GM18867 (cell line): Measurements from ENCODE around the gene NT5DC2.
"Not testable (repeated sequence)": the region's sequence is repeated elsewhere in the genome, so short reads cannot be mapped to it uniquely, and the experiment has no call there.

ENCODE experiments used
- ATAC-seq: cut with Tn5 transposase; IDR thresholded peaks from one replicate; pipeline ENCODE4 v1.9.1; 2021; ENCODE audit warnings: mild to moderate bottlenecking, moderate library complexity; ENCODE audit not compliant: unreplicated experiment

The NT5DC2 gene

GRCh38 chr3:52537726-52538421 lies 4.2 kb upstream of the NT5DC2 start:
- ATAC-seq: no peak

- no peak for ATAC-seq
Observed at GRCh38 chr3:52537165-52537620, 3.5 kb upstream of the NT5DC2 start.

GRCh38 chr3:52536369-52537164 lies 2.9 kb upstream of the NT5DC2 start, which contains the start of gene UQCC5:
UQCC5 (plus strand) TSS chr3:52536605; CDS start chr3:52536756, 151 bp downstream.
- peak; percentile 87 for ATAC-seq

- no peak for ATAC-seq
Observed at GRCh38 chr3:52536112-52536368, 2.4 kb upstream of the NT5DC2 start.

- ATAC-seq: no peak
Observed at GRCh38 chr3:52535411-52536111, 1.9 kb upstream of the NT5DC2 start.

- no peak for ATAC-seq
Observed at GRCh38 chr3:52534281-52535183, 875 bp upstream of the NT5DC2 start.

- peak; percentile 2 for ATAC-seq
Observed at GRCh38 chr3:52532838-52533622, 627 bp downstream of the NT5DC2 start.

GRCh38 chr3:52532517-52532837 lies 1.2 kb downstream of the NT5DC2 start:
- no peak for ATAC-seq

- ATAC-seq: no peak
Observed at GRCh38 chr3:52531860-52532516, 1.7 kb downstream of the NT5DC2 start.

GRCh38 chr3:52530918-52531826 lies 2.5 kb downstream of the NT5DC2 start:
- no peak for ATAC-seq

GRCh38 chr3:52529376-52530333 lies 4.0 kb downstream of the NT5DC2 start:
- ATAC-seq: no peak

GRCh38 chr3:52528586-52529375 lies 4.9 kb downstream of the NT5DC2 start:
- no peak for ATAC-seq

GRCh38 chr3:52527732-52528585 lies 5.7 kb downstream of the NT5DC2 start:
- ATAC-seq: no peak

- no peak for ATAC-seq
Observed at GRCh38 chr3:52527039-52527731, 6.5 kb downstream of the NT5DC2 start.

GRCh38 chr3:52526671-52527038 lies 7.0 kb downstream of the NT5DC2 start:
- ATAC-seq: not testable (repeated sequence)
